Keratinocyte (primary cell): Measurements from ENCODE around the gene CARD8. TPM values are rescaled to one million over a fixed set of nuclear protein-coding genes. Genes with fewer than 3 reads are reported as not detected.

Source experiments
- DNase-seq: peaks from one replicate; pipeline ENCODE4 v3.0.0-alpha.2; 2011; ENCODE audit warnings: low read depth, missing footprints, low spot score
- FAIRE-seq: peaks from 2 replicates; lab custom pipeline; 2011; peaks lifted over from hg19 to GRCh38; lab: Jason Lieb, UNC
- H2AFZ ChIP-seq: 2 replicates; pipeline ENCODE4 v1.6.0; 2012; ENCODE audit warnings: low read length, control low read depth, inconsistent platforms; ENCODE audit not compliant: control insufficient read depth
- H3K27ac ChIP-seq: 2 replicates; pipeline ENCODE4 v1.5.1; 2011; ENCODE audit warnings: low read length; ENCODE audit not compliant: control insufficient read depth, insufficient read depth
- H3K27me3 ChIP-seq: 3 replicates; pipeline ENCODE4 v1.6.0; 2011; ENCODE audit warnings: low read length; ENCODE audit not compliant: control insufficient read depth, insufficient read depth; ENCODE audit errors: extremely low read depth
- H3K36me3 ChIP-seq, 2 experiments: 2 replicates in 1 of 2; 3 replicates in 1 of 2; pipeline ENCODE4 v1.5.1; 2011; ENCODE audit warnings: low read length in 2 of 2, mild to moderate bottlenecking in 1 of 2; ENCODE audit not compliant: control insufficient read depth in 2 of 2, insufficient read depth in 2 of 2; ENCODE audit errors: extremely low read depth in 1 of 2
- H3K4me1 ChIP-seq: 3 replicates; pipeline ENCODE4 v1.5.1; 2011; ENCODE audit warnings: low read length; ENCODE audit not compliant: control insufficient read depth, insufficient read depth; ENCODE audit errors: extremely low read depth
- H3K4me2 ChIP-seq: 3 replicates; pipeline ENCODE4 v1.6.0; 2011; ENCODE audit warnings: low read depth, low read length; ENCODE audit not compliant: control insufficient read depth, insufficient read depth; ENCODE audit errors: extremely low read depth
- H3K4me3 ChIP-seq, 3 experiments: fragments of 200-600 bp in 1 of 3; sonication (generic) in 1 of 3; 2 replicates in 2 of 3; 3 replicates in 1 of 3; pipeline ENCODE4 v1.5.1; 2011 to 2016; ENCODE audit warnings: low read length in 3 of 3, mild to moderate bottlenecking in 3 of 3, control low read depth in 2 of 3, inconsistent platforms in 1 of 3, low read depth in 1 of 3, mixed read lengths in 1 of 3, mixed run types in 1 of 3, moderate library complexity in 1 of 3; ENCODE audit not compliant: control insufficient read depth in 2 of 3, insufficient read depth in 2 of 3; ENCODE audit errors: extremely low read depth in 1 of 3
- H3K79me2 ChIP-seq: 2 replicates; pipeline ENCODE4 v1.6.0; 2012; ENCODE audit warnings: low read length; ENCODE audit not compliant: control insufficient read depth, insufficient read depth
- H3K9ac ChIP-seq: 3 replicates; pipeline ENCODE4 v1.6.0; 2011; ENCODE audit warnings: low read length; ENCODE audit not compliant: control insufficient read depth, insufficient read depth; ENCODE audit errors: extremely low read depth
- H3K9me1 ChIP-seq: 3 replicates; pipeline ENCODE4 v1.6.0; 2011; ENCODE audit warnings: low read length; ENCODE audit not compliant: control insufficient read depth, insufficient read depth; ENCODE audit errors: extremely low read depth
- H3K9me3 ChIP-seq: 2 replicates; pipeline ENCODE4 v1.5.1; 2012; ENCODE audit warnings: low read depth, low read length; ENCODE audit not compliant: control insufficient read depth
- H4K20me1 ChIP-seq: 3 replicates; pipeline ENCODE4 v1.6.0; 2011; ENCODE audit warnings: low read length; ENCODE audit not compliant: control insufficient read depth, insufficient read depth; ENCODE audit errors: extremely low read depth
- EZH2 ChIP-seq: IDR thresholded peaks from one replicate; pipeline ENCODE4 v1.6.1; 2012; ENCODE audit warnings: inconsistent platforms, mild to moderate bottlenecking, low read length, moderate library complexity
- dilution Hi-C: fragments of 300-500 bp; cut with MboI; formaldehyde crosslinking; loops from one replicate; pipeline ENCODE4 v1.7.0; 2020; ENCODE audit warnings: low sequenced_read_pairs; ENCODE audit not compliant: extremely low pct_ligation_motif_present
- polyA plus RNA-seq, 5 experiments: library from polyadenylated mRNA; depleted of rRNA in 3 of 5; stranded (reverse) in 3 of 5; stranded (forward) in 1 of 5; unstranded in 1 of 5; fragments of >200 nt; gene quantifications; 1 replicate in 1 of 5; 2 replicates in 3 of 5; 3 replicates in 1 of 5; pipeline versions ENCODE4 v1.2.1 to v1.2.3, GENCODE V29; 2011 to 2012; ENCODE audit warnings: missing spikeins in 2 of 5, low read depth in 1 of 5, low replicate concordance in 1 of 5
- TF ChIP-seq, protein P1 (sequence below), 3 experiments: IDR thresholded peaks in 1 of 3; conservative IDR thresholded peaks in 1 of 3; optimal IDR thresholded peaks in 1 of 3; 2 replicates in 2 of 3; 3 replicates in 1 of 3; pipeline versions ENCODE3 to v1.5.1; 2011; ENCODE audit warnings: low read length in 3 of 3, mild to moderate bottlenecking in 3 of 3, moderate library complexity in 2 of 3, control low read depth in 1 of 3, inconsistent platforms in 1 of 3; ENCODE audit not compliant: insufficient read depth in 2 of 3; ENCODE audit errors: extremely low read depth in 1 of 3

The CARD8 gene
- polyA plus RNA-seq, 1 donor (not counting 4 experiments of a cell fraction or from before 2014, with no cell fraction given), result 5.2 TPM

- Histone ChIP-seq H4K20me1 (no peaks in the 10 kb centered on the region), H3K9me1 (no peaks in the 10 kb centered on the region), H3K4me2 (no peak overlapping the region), H3K79me2 (peaks cover 14% of the 10 kb centered on the region), H3K27ac (no peak overlapping the region), H2AFZ (no peak overlapping the region), H3K4me1 (peaks cover 6% of the 10 kb centered on the region), H3K4me3 (no peak overlapping the region), H3K27me3 (no peaks in the 10 kb centered on the region), H3K36me3 (peaks cover 3 to 8% of the 10 kb centered on the region in 2 experiments), H3K9ac (no peak overlapping the region), H3K9me3 (no peaks in the 10 kb centered on the region)
- dilution Hi-C loops, result no loop called here
- no peak for TF ChIP-seq EZH2
- TF ChIP-seq, protein P1, sequence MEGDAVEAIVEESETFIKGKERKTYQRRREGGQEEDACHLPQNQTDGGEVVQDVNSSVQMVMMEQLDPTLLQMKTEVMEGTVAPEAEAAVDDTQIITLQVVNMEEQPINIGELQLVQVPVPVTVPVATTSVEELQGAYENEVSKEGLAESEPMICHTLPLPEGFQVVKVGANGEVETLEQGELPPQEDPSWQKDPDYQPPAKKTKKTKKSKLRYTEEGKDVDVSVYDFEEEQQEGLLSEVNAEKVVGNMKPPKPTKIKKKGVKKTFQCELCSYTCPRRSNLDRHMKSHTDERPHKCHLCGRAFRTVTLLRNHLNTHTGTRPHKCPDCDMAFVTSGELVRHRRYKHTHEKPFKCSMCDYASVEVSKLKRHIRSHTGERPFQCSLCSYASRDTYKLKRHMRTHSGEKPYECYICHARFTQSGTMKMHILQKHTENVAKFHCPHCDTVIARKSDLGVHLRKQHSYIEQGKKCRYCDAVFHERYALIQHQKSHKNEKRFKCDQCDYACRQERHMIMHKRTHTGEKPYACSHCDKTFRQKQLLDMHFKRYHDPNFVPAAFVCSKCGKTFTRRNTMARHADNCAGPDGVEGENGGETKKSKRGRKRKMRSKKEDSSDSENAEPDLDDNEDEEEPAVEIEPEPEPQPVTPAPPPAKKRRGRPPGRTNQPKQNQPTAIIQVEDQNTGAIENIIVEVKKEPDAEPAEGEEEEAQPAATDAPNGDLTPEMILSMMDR (optimal IDR thresholded peaks at IDR 0.05 in 1 of 3, IDR thresholded peaks at IDR 0.05 in 1 of 3, conservative IDR thresholded peaks at IDR 0.05 in 1 of 3; ENCODE audit: extremely low read depth in 1 of 3, insufficient read depth in 2 of 3, low read length in 3 of 3), result no peak
- DNase-seq, result no peak
- no peak for FAIRE-seq
These were observed 80.1 kb downstream of the CARD8 start for GRCh38 chr19:48175578-48175977.

- H3K9me3 ChIP-seq, result no peaks in the 10 kb centered on the region
- H3K27me3 ChIP-seq, result no peaks in the 10 kb centered on the region
- H3K4me2 ChIP-seq, result no peak overlapping the region
- no peaks in the 10 kb centered on the region for H3K9me1 ChIP-seq
- H3K9ac ChIP-seq, result no peak overlapping the region
- H3K4me3 ChIP-seq, result no peak overlapping the region
- TF ChIP-seq EZH2, result no peak
- TF ChIP-seq, protein P1 (optimal IDR thresholded peaks at IDR 0.05 in 1 of 3, IDR thresholded peaks at IDR 0.05 in 1 of 3, conservative IDR thresholded peaks at IDR 0.05 in 1 of 3; ENCODE audit: extremely low read depth in 1 of 3, insufficient read depth in 2 of 3, low read length in 3 of 3), result no peak
- H2AFZ ChIP-seq, result no peak overlapping the region
- H3K4me1 ChIP-seq, result peaks cover 6% of the 10 kb centered on the region
- dilution Hi-C loops, result no loop called here
- no peak for FAIRE-seq
- DNase-seq, result no peak
- no peaks in the 10 kb centered on the region for H4K20me1 ChIP-seq
- H3K36me3 ChIP-seq, result peaks cover 3 to 8% of the 10 kb centered on the region in 2 experiments
- H3K27ac ChIP-seq, result no peak overlapping the region
- H3K79me2 ChIP-seq, result peaks cover 14% of the 10 kb centered on the region
These were observed 81.2 kb downstream of the CARD8 start for GRCh38 chr19:48174445-48175030.
